Peyer's patch (tissue), 4 donors: ENCODE results near the gene HAGHL. TPM values are rescaled to one million over a fixed set of nuclear protein-coding genes. Genes with fewer than 3 reads are reported as not detected.
"Not testable (repeated sequence)": the region's sequence is repeated elsewhere in the genome, so short reads cannot be mapped to it uniquely, and the experiment has no call there.

ENCODE experiments used
- DNase-seq, 3 donors: peaks; one replicate each; pipeline ENCODE4 v3.0.0-alpha.2; 2017 to 2019
- H3K27ac ChIP-seq, 4 donors: fragments of 200-600 bp; sonication (generic); one replicate each; pipeline ENCODE4 v1.5.1; 2016 to 2019
- H3K27me3 ChIP-seq, 2 donors: fragments of 200-600 bp; sonication (generic); one replicate each; pipeline ENCODE4 v1.5.1; 2019
- H3K36me3 ChIP-seq, 3 donors: fragments of 200-600 bp; sonication (generic); one replicate each; pipeline ENCODE4 v1.5.1; 2016 to 2019
- H3K4me1 ChIP-seq, 4 donors: fragments of 200-600 bp; sonication (generic); one replicate each; pipeline ENCODE4 v1.5.1; 2016 to 2019
- H3K4me3 ChIP-seq, 4 donors: fragments of 200-600 bp; sonication (generic); 1 replicate in 3 of 4; 2 replicates in 1 of 4; pipeline ENCODE4 v1.5.1; 2016 to 2019; ENCODE audit warnings: mild to moderate bottlenecking in 1 of 4
- H3K9me3 ChIP-seq, 4 donors: fragments of 200-600 bp; sonication (generic); one replicate each; pipeline ENCODE4 v1.5.1; 2016 to 2019; ENCODE audit warnings: mild to moderate bottlenecking in 1 of 4
- POLR2A ChIP-seq, 2 donors: fragments of 450-650 bp; IDR thresholded peaks; one replicate each; pipeline ENCODE4 v1.5.1; 2017; ENCODE audit warnings: antibody characterized with exemption in 2 of 2, mild to moderate bottlenecking in 2 of 2, moderate library complexity in 2 of 2
- total RNA-seq, 4 donors: library from RNA; depleted of rRNA; stranded (reverse); fragments of >200 nt; gene quantifications; one replicate each; pipeline ENCODE4 v1.1.0, GENCODE V29; 2016
- TF ChIP-seq, protein P1 (sequence below), 6 experiments: fragments of 450-650 bp in 4 of 6; fragments of 200-600 bp in 2 of 6; sonication (generic) in 1 of 6; IDR thresholded peaks; one replicate each; pipeline ENCODE4 v1.5.1; 2017 to 2019; ENCODE audit warnings: antibody characterized with exemption in 6 of 6, mild to moderate bottlenecking in 3 of 6, moderate library complexity in 1 of 6

Gene HAGHL
- total RNA-seq, 4 donors from 2014 or later, result 0.53 to 42.9 (median 3.4) TPM

DNA sequence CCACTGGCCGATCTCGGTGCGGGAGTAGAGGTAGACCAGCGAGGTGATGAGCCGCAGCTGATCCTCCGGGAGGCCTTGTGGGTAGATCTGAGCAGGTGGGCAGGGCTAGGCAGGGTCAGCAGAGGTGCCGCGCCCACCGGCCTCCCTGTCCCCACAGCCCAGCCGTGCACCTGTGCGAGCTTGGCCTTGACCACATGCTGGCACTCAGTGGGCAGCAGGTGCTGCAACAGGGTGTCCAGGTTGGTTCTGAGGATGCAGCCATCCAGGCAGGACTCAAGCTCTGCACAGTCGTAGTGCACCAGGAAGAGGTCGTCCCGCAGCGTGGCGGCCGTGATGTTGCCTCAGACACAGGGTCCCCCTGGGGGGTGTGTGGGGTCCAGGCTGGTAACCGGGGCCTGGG lies 46.1 kb downstream of the HAGHL start:
- H3K9me3 ChIP-seq, result no peaks in the 10 kb centered on the region
- TF ChIP-seq, protein P1, sequence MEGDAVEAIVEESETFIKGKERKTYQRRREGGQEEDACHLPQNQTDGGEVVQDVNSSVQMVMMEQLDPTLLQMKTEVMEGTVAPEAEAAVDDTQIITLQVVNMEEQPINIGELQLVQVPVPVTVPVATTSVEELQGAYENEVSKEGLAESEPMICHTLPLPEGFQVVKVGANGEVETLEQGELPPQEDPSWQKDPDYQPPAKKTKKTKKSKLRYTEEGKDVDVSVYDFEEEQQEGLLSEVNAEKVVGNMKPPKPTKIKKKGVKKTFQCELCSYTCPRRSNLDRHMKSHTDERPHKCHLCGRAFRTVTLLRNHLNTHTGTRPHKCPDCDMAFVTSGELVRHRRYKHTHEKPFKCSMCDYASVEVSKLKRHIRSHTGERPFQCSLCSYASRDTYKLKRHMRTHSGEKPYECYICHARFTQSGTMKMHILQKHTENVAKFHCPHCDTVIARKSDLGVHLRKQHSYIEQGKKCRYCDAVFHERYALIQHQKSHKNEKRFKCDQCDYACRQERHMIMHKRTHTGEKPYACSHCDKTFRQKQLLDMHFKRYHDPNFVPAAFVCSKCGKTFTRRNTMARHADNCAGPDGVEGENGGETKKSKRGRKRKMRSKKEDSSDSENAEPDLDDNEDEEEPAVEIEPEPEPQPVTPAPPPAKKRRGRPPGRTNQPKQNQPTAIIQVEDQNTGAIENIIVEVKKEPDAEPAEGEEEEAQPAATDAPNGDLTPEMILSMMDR (IDR thresholded peaks at IDR 0.05), result no peak
- no peak for TF ChIP-seq POLR2A (IDR thresholded peaks at IDR 0.05)
- no peaks in the 10 kb centered on the region for H3K27me3 ChIP-seq
- no peak for DNase-seq
- H3K4me1 ChIP-seq, result no peaks in the 10 kb centered on the region
- no peak overlapping the region for H3K4me3 ChIP-seq
- no peak overlapping the region for H3K27ac ChIP-seq
- no peaks in the 10 kb centered on the region for H3K36me3 ChIP-seq

DNA sequence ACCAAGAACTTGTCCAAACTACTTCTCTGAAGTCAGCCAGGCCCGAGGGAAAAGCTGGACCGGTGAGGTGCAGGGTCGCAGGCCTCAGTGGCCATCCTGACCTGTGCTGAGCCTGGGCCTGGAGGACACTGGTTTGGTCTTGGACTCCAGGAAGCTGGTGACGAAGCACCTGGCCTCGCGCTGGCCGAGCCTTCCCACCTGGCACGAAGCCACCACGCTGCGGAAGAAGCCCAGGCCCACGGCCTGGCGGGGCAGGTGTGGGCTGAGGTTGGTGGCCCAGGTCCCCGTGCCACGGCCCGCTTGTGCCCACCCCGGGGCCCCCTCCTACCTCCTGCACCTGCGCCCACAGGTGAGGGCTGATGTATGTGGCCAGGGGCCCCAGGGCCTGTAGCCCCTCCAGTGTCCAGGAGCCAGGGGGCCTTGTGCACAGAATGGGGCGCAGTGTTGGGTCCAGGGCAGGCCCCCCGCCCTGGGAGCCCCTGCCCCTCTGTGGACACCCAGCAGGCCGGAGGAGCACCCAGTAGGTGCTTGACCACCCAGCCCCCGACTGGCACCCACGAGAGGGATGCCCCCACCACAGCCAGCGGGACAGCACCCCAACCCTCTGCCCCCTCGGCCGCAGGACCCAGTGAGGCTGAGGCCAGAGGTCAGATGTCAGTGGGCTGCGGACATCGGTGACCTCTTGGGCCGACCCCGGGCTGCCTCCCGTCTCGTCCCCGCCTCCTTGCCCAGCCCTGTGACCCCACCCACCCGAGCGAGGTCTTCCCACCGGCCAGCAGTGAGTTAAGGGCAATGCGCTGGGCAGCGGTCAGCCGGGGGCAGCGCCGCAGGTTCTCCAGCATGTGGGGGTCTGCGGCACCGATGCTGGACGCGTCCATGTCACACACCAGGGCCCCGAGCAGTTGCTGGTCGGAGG lies 47.4 kb downstream of the HAGHL start:
- DNase-seq, result no peak
- H3K27me3 ChIP-seq, result no peaks in the 10 kb centered on the region

DNA sequence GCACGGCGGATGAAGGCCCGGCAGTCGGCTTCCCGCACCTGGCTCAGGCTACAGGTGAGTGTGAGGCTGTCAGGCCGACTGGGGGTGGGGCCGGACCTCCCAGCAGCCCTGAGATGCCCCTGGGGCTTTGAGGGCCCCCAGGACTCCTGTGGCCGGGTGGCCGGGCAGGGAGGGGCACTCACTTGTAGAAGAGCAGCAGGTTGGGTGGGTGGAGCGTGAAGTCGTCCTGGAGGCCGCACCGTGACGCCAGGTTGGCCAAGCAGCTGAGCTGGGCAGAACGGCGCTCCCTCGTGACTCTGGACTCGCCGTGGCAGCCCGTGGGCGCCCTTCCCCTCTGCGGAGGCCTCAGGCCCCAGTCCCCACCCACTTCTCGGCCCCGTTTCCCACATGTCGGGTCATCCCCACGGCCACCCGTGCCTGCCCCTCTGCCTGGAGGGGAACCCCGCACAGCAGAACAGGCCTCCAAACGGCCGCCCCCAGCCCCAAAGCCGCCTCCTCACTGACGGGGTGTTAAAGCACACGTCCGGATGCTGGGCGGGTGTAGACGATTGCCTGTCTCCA lies 48.4 kb downstream of the HAGHL start:
- no peaks in the 10 kb centered on the region for H3K27me3 ChIP-seq
- no peaks in the 10 kb centered on the region for H3K9me3 ChIP-seq
- H3K4me3 ChIP-seq, result no peak overlapping the region
- TF ChIP-seq POLR2A (IDR thresholded peaks at IDR 0.05), result no peak
- TF ChIP-seq, protein P1 (IDR thresholded peaks at IDR 0.05), result no peak
- no peak overlapping the region for H3K27ac ChIP-seq
- DNase-seq, result no peak
- no peaks in the 10 kb centered on the region for H3K36me3 ChIP-seq
- H3K4me1 ChIP-seq, result no peaks in the 10 kb centered on the region

More for the DNA sequence above, 47.4 kb downstream of the HAGHL start:
- Histone ChIP-seq H3K4me3 (no peak overlapping the region), H3K27ac (no peak overlapping the region), H3K9me3 (no peaks in the 10 kb centered on the region), H3K4me1 (no peaks in the 10 kb centered on the region), H3K36me3 (no peaks in the 10 kb centered on the region)
- TF ChIP-seq, protein P1 (IDR thresholded peaks at IDR 0.05), result no peak
- no peak for TF ChIP-seq POLR2A (IDR thresholded peaks at IDR 0.05)

DNA sequence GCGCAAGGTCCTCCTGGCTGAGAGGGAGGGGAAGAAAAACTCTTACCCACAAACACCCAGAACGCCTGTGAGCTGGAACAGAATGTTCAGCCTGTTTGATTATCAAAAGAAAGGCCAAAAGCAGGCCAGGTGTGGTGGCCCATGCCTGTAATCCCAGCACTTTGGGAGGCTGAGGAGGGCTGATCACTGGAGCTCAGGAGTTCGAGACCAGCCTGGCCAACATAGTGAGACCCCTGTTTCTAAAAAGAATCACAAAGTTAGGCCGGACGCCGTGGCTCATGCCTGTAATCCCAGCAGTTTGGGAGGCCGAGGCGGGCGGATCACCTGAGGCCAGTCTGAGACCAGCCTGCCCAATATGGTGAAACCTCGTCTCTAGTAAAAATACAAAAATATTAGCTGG lies 49.4 kb downstream of the HAGHL start:
- not testable (repeated sequence) for H3K4me1 ChIP-seq, H3K9me3 ChIP-seq, H3K27me3 ChIP-seq, H3K36me3 ChIP-seq, H3K4me3 ChIP-seq, H3K27ac ChIP-seq, DNase-seq

DNA sequence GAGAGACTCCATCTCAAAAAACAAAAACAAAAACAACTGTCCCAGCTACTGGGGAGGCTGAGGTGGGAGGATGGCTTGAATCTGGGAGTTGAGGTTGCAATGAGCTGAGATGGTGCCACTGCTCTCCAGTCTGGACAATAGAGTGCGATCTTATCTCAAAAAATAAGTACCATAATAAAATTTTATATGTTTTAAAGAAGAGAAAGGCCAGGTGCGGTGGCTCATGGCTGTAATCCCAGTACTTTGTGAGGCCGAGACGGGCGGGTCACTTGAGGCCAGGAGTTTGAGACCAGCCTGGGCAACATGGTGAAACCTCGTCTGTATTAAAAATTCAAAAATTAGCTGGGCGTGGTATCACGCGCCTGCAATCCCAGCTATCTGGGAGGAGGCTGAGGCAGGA lies 49.9 kb downstream of the HAGHL start:
- Histone ChIP-seq H3K9me3 (no peaks in the 10 kb centered on the region), H3K36me3 (no peaks in the 10 kb centered on the region), H3K4me1 (no peaks in the 10 kb centered on the region), H3K4me3 (no peak overlapping the region), H3K27ac (no peak overlapping the region), H3K27me3 (no peaks in the 10 kb centered on the region)
- DNase-seq, result no peak
- TF ChIP-seq POLR2A (IDR thresholded peaks at IDR 0.05), result no peak
- TF ChIP-seq, protein P1 (IDR thresholded peaks at IDR 0.05), result no peak

DNA sequence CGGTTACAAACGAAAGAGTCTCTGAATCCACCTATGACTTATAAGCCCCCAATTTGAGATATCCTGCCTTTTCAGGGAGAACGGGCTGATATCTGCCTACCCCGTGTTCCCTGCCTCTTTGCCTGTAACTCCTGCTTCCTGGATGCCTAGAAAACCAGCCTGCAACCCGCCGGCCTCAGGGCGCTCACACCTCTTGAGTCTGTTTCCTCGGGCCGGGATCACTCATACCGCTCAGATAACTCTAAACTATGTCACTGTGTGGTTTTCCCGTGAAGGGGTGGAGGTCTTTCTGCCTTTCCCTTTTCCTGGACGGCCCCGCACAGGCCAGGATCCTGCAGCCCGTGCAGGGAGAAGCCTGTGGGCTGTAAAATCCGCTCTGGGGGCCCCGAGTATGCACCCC lies 50.9 kb downstream of the HAGHL start:
- no peak overlapping the region for H3K4me3 ChIP-seq
- TF ChIP-seq, protein P1 (IDR thresholded peaks at IDR 0.05), result no peak
- TF ChIP-seq POLR2A (IDR thresholded peaks at IDR 0.05), result no peak
- no peak overlapping the region for H3K27ac ChIP-seq
- DNase-seq, result no peak
- H3K27me3 ChIP-seq, result no peaks in the 10 kb centered on the region
- no peaks in the 10 kb centered on the region for H3K9me3 ChIP-seq
- no peaks in the 10 kb centered on the region for H3K36me3 ChIP-seq
- no peaks in the 10 kb centered on the region for H3K4me1 ChIP-seq
